LHCN-M2 (cell line): ENCODE measurements around the gene KIF26A. TPM values are rescaled to one million over a fixed set of nuclear protein-coding genes. Genes with fewer than 3 reads are reported as not detected.

Experiments
- DNase-seq: peaks from one replicate; pipeline ENCODE4 v3.0.0-alpha.2; 2012; ENCODE audit warnings: low read depth
- total RNA-seq: library from RNA; depleted of rRNA; stranded (reverse); fragments of >200 nt; gene quantifications from 2 replicates; pipeline ENCODE4 v1.2.3, GENCODE V29; 2014

Gene KIF26A
- total RNA-seq, 1 experiment from 2014 or later: not detected

DNA sequence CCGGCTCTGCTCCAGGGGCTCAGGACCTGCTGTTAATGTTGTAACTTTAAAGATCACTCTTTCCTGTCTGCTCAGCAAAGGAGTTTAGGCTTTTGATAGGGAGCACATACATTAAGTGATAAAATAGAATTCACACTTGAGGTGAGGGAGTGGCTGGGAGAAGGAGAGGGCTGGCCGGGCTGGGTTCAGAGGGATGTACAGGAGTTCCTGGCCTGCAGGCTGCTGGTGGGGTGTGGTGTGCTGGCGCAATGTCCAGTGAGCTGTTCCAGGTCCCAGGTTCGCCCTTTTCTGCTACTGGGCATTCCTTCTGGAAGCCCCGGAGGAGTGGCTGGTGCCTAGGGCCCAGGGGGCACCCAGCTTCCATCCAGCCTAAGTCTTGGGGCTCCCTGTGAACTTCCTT, 17.8 kb downstream of the KIF26A start:
- no peak for DNase-seq

DNA sequence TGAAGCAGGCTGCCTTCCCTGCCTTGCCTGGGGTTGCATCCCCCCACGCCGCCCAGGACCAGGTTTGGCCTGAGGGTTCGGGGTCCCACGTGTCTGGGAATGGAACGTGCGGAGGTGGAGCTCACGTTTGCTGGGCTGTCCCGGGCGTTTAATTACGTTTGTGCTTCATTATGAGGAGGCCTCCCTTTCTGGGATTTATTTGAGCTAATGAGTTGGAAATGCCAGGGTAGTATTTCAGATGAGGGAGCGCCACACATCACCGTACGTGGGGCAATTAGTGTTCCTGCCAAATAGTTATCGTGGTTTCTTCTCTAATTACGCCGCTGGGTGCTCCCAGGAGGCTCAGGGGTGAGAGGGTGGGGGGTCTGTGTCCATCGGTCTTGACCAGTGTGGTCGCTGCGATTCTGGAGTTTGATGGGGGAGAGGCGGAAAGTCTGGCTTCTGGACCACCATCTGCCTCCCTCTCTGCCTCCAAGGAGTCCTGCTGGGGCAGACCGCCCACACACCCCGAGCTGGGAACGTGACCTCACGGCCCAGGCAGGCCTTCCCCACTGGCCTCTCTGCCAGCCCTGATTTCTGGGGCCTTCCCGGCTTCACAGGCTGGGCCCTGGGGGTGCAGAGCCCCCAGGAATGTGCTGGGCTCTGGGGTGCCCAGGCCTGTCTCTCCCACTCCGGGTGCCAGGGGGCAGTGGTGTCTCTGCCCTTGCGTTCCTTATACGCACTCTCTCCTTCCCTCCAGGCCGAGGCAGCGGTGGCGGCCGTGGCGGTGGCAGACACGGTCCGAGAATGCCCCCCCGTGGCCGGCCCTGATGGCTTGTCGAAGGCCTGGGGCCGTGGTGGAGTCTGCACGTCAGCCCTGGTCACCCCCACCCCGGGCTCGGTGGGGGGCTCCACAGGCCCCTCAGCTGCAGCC, 18.9 kb downstream of the KIF26A start:
- no peak for DNase-seq

DNA sequence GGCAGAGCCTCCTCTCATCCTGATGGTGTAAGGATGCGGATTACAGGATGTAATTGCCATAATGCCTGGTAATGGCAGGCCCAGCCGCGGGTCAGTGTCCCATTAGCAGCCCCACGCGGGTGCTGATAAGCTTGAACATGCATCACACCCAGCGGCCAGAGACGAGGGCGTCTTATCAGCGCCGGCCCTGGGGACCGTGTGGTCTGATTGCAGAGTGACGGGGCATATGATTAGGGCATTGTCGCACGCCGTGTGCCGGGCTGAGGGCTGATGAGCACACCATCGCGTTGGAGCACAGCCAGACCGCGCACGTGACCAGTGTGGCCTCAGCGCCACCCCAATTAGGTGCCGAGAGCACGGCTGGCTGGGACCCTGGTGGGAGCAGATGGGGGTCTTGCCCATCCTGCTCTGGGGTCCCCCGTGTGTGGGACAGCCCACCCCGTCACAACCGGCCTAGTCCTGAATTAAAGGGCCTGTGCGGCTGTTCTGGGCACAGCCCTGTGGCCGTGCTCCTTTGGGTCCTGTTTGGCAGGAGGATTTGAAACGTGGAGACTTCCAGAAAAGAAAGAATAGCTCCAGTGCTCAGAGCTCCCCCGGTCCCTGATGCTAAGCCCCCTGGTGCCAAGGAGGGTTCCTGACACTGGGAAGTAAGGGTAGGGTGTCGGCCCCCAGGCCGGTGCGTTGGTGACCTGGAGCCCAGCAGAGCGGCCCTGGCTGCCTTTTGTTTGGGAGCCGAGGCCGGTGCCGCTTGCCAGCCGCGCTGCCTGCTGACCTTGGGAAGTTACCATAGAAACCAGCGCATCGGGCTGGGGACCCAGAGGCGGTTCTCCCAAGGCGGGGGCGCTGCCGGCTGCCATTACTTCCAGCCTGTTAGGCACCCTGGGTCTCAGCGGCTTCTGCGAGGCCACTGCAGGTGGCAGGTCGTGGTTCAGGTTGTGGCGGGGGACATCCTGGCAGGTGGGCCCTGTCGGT, 20.7 kb downstream of the KIF26A start:
- DNase-seq: no peak

DNA sequence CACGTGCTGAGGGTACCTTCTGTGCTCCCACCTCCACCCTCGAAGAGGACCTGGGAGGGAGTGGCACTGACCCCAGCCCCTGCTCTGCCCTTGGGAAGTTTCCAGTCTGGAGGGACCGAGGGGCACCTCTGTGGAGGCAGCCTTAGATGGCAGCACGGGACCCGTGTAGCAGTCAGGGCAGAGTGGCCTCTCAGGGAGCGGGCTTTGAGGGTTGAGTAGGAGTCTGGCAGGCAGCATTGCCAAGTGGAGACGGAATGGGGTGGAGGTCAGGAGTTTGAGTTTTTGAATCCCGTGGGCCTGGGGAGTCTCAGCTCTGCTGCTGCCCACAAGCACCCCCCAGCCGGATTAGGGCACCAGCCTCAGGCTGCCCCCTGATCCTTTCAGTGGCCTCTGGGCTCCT, 21.6 kb downstream of the KIF26A start:
- no peak for DNase-seq

DNA sequence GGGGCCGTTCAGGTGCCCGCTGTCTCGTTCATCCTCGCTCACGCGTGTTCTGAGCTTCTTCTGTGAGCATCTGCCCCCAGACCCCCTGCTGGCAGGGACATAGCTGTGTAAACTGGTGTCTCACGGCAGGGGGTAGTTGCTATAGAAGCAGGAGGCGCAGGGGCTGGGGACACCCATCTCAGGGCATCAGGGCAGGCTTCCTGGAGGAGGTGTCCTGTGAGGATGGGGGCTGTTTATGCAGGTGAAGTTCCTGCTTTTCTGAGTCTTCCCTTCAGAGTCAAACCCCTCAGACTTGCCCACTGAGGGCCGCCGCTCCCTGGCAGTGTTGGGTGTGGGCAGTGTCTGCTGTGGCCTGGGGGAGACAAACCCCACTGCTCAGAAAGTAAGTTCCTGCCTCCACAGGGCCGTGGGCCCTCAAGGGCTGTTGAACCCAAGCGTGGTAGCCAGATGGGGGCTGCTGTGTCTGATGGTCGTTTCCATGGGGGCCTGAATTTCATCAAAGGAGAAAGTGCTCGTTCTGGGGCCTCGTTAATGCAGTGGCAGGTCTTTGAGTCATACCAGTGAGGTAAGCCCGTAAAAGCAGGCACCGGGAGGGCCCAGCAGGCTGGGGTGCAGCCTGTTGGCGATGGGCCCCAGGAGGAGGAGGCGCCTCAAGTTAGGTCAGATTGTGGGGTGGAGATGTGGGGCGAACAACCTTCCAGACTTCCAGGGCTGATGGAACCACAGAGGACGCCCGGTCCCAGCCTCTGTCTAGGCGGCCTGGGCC, 23.4 kb downstream of the KIF26A start:
- DNase-seq: no peak

DNA sequence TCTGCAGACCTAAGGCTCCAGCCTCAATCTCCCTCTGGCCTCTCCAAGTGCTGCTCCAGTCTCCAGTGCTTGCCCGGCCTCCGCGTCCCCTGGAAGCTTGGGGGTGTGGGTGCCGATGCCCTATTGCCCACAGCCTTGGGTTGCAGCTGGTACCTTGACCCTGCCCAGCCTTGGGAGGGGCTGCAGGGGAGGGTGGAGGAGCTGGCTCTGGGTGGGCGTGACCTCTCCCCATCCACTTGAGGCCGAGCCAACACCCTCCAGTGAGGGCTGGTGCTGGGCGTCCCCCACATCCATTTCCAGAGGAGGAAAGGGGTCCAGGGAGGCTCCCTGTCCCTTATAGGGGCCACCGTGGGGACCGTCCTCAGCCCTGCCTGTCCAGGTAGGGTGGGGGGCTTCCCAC, 24.1 kb downstream of the KIF26A start:
- DNase-seq: no peak

DNA sequence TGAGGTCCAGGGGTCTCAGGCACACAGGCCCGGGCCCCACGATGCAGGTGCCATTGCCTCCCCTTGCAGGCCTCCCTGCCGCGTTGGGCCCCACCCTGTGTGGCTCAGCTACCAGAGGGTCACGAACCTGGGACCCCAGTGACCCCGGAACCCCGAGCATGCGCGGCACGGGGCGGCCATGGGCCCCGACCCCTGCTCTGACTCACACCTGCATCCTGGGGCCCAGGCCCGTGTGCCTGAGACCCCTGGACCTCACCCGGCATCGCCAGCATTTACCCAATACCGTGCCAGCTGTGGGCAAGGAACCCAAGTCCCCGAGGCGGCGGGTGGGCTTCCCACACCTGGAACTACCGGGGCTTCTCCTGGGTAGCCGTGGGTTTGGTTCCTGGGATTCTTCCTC, 25.2 kb downstream of the KIF26A start:
- DNase-seq: no peak

DNA sequence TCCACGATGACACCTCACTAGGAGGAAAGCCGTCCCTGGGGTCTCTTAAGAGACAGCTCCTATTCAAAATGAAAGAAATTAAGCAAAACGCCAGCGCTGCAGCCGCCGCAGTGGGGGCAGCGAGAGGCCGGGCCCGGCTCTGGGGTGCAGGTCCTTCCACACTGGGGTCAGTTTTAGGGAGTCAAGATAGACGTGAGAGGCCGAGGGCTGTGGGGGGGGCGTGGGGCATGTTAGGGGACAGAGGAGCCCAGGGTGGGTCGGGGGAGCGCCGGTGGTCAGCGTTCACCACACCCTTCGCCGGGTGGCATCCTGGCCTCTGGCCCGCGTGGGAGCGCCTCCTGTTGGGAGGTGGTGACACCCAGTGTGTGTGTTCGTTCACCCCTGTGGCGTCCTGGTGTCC, 25.7 kb downstream of the KIF26A start:
- no peak for DNase-seq

DNA sequence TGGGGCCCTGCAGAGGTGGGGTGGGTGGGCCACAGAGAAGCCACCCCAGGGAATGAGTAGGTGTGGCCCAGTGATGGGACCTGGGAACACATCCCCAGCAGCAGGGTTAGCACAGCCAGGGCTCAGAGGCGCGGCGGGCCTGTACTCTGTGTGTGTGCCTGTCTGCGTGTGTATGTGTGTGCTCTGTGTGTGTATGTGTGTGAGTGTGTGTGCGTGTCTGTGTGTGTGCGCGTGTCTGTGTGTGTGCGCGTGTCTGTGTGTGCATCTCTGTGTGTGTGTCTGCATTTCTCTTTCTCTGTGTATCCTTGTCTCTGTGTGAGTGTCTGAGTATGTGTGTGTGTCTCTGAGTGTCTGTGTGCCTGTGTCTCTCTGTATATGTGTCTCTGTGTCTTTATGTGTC, 26.1 kb downstream of the KIF26A start:
- DNase-seq: no peak

DNA sequence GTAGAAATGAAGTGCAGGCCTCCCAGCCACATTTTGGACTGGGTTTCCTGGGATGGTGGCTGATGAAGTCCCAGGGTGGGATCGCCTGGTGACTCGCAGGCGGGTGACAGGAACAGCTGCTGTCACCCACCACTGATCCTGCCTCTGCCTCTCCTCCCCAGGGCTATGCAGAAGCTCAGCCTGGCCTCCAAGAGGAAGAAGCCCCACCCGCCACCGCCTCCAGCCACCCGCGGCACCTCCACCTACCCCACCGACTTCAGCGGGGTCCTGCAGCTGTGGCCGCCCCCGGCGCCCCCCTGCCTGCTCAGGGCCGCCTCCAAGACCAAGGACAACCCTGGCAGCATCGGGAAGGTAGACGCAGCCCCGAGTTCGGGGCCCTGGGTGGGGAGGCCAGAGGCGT, 28.3 kb downstream of the KIF26A start:
- DNase-seq: no peak

DNA sequence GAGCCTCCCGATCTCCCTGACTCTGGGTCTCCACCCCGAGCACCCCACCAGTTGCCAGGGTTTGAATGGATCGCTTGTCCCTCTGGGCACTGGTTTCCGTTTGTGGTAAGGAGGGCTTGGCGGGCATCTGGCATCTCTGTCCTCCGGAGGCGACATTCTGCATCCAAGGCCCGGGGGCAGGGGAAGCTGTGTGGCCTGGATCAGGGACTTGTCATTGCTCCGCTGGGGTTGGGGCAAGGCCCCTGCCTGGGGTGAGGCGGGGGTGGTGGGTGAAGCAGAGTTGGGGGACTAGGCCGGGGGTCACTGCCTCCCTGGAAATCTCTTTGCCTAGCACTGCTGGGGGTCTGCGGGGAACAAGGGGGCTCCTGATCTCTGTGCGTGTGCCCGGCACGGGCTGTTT, 30.2 kb downstream of the KIF26A start:
- no peak for DNase-seq

DNA sequence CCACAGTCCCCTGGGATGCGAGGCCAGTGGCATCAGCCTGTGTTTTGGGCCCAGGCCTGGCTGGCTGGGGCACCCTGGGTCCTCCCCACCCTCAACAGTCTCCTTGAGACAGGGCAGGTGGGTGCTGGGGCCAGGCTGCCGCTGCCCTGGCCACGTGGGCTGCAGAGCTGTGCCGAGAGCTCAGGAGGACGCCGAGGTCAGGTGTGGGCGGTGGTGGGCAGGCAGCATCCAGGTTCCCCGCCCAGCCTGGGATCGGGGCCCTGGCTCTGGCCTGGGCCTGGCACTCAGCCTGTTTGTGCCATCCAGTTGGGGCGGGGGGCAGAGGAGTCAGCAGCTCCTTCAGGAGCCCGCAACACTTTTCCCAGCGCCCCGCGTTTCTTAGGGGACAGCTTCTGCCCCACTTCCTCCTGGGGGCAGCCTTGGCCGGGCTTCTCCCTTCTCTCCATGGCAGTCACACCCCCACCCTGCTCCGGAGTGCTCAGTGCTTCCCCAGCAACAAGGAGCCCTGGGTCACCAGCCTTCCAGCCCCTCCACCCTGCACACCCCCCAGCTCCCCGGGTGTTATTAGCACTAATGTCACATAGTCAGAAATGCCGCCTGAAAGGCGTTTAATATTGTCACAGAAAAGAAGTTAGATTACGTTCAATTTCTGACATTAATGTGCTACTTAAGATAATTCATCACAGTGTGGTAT, 30.8 kb downstream of the KIF26A start:
- no peak for DNase-seq

DNA sequence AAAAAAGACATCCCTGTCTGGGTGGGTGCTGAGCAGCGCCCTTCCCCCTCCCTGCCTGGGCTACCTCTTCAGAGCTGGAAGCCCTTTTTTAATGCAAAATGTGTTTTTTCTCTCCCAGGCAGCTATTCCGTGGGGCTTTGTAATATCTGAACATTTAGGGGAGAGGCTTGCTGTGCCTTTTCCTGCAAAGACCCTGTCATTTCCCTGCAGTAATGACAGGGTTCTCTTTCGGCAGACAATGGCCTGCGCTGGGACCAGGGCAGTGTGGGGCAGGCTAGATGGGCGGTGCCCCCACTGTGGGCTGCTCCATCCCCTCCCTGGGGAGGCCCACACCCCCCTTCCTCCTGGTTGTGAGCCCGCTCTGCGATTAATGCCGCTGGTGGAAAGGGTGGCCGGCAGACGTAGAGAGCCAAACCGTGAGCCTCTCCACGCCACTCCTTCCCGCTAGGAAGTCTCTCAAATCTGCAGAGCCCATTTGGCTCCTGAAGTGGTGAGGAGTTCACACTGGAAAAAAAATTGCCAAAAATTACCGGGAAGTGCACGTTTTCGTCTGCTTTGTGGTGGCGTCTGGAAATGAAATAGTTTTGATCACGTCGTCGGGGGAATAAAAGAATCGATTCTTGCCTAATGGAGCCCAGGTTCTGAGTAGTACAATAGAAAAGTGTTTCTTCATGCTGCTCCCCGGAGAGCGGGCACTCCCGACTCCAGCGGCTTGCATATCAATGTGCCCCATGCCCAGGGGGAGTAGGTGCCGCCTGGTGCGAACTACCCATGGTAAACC, 31.5 kb downstream of the KIF26A start:
- no peak for DNase-seq

DNA sequence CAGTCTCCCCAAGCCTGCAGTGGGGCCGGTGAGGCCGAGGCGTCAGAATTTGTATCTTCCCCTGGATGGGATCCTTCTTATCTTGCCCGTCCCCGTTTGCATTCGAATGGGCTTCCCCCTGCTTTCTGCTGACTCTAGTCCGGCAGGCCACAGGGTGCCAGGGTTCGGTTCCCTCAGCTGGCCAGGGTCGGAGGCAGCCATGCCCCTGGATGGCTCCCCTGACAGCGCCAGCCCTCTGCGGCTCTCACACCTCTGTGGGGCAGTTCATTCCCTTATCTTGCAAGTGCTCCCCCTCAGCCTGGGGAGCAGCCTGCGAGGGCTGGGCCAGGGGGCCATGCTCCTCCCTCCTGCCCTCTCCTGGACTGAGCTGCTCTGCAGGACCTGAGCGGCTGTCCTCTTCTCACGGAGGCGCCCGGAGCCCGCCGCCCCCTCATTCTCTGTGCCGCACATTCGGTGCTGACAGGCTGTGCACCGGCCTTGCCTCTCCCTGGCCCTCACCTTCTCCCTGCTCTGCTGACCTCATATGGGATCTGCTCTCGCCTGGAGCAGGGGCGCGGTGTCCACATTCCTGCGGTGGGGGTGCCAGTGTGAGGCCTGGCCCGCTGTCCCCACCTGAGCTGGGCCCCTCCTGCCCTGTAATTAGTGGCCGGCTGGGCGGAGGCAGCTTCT, 32.8 kb downstream of the KIF26A start:
- no peak for DNase-seq

DNA sequence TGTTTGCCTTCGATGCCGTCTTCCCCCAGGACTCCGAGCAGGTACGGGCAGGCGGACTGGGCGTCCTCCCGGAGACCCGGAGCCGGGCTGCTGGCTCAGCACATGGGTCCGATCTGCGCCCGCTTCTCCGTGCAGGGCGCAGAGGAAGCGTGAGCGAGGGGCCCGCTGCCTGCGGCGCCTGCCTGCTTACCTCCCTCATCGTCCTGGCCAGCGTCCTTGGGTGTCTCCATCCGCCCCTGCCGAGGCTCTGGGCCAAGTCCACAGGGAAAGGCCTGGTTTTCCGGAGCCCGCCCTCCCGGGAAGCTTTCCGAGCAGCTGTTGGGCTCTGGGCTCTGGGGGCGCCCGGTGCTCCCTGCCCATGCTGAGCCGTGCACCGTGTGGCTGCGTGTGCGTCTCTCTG, 33.5 kb downstream of the KIF26A start:
- no peak for DNase-seq

DNA sequence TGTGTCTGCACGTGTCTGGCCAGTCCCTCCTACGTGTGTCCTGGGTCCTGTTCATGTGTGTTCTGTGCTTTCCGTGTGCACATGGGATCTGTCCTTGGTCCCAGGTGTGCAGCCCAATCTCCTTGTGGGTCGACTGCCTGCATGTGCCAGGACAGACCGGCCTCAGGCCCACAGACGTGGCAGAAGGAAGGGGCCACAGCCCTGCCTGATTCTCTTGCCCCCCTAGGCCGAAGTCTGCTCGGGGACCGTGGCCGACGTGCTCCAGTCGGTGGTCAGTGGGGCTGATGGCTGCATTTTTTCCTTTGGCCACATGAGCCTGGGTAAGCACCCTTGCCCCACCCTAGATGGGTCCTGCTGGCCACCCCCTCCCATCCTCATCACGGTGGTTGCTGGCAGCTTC, 34.0 kb downstream of the KIF26A start:
- DNase-seq: no peak

DNA sequence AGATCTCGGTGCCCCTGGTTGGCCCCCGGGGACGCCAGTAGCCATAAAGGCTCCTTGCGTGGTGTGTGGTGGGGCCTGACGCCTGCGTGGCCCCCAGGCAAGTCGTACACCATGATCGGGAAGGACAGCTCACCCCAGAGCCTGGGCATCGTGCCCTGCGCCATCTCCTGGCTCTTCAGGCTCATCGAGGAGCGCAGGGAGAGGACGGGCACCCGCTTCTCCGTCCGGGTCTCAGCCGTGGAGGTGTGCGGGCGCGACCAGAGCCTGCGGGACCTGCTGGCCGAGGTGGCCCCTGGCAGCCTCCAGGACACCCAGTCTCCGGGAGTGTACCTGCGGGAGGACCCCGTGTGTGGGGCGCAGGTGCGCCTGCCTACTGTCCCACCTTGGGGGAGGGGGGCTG, 34.5 kb downstream of the KIF26A start:
- no peak for DNase-seq

DNA sequence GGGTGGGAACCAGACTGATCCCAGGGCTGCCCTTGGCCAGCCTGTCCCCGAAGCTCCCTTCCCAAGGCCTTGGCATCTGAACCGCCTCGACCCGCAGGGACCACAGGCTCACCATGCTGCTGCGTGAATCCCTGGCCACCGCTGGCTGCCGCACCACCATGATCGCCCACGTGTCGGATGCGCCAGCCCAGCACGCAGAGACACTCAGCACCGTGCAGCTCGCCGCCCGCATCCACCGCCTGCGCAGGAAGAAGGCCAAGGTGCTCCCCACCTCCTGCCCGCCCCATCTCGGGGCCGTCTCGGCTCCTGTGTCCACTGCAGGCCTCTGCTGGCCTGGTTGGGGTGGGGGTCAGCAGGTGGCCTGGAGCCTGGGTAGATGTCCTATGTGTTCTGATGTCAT, 35.7 kb downstream of the KIF26A start:
- DNase-seq: no peak

DNA sequence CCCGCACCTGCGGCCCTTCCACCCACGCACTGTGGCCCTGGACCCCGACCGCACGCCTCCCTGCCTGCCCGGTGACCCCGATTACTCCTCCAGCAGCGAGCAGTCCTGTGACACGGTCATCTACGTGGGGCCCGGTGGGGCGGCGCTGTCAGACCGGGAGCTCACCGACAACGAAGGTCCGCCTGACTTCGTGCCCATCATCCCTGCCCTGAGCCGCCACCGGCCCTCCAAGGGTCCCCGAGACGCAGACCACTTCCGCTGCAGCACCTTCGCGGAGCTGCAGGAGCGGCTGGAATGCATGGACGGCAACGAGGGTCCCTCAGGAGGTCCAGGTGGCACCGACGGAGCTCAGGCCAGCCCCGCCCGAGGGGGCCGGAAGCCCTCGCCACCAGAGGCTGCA, 36.7 kb downstream of the KIF26A start:
- no peak for DNase-seq

DNA sequence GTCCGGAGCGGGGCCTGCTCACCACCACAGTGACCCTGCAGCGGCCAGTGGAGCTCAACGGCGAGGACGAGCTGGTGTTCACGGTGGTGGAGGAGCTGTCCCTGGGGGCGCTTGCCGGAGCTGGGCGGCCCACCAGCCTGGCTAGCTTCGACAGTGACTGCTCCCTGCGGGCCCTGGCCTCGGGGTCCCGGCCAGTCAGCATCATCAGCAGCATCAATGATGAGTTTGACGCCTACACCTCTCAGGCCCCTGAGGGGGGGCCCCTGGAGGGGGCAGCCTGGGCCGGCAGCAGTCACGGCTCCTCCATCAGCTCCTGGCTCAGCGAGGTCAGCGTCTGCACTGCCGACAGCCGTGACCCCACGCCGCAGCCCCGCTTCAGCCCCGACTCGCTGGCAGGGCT, 37.4 kb downstream of the KIF26A start:
- DNase-seq: no peak
